ENCODE measurements around the gene FMN2. TPM values are rescaled to one million over a fixed set of nuclear protein-coding genes. Genes with fewer than 3 reads are reported as not detected.

Gene FMN2
- total RNA-seq, 1 donor: 11.2 TPM

DNA sequence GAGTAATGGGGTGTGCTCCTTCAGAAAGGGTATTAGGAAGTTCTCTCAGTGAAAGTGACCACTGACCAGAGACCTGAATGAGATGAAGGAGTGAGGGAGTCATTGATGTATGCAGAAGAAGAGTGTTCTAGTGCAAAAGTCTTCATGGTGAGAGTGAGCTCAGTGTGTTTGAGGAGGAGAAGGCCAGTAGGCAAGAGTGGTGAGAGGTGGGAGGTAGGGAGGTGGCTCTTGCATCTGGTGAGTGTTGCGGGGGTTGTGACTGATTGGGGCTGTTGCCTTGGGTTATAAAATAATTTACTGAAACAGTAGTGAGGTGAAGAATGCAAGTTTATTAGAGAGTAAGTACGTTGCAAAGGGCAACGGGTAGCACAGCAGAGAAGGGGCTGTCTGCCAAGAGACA lies 26.2 kb downstream of the FMN2 start:
- no peaks in the 10 kb centered on the region for H3K36me3 ChIP-seq (ENCODE audit: insufficient read depth, low read length)
- DNase-seq (ENCODE audit: insufficient read length, low spot score, missing footprints): no peak
- H3K79me2 ChIP-seq (ENCODE audit: insufficient read depth, low read length): peaks cover 81% of the 10 kb centered on the region

DNA sequence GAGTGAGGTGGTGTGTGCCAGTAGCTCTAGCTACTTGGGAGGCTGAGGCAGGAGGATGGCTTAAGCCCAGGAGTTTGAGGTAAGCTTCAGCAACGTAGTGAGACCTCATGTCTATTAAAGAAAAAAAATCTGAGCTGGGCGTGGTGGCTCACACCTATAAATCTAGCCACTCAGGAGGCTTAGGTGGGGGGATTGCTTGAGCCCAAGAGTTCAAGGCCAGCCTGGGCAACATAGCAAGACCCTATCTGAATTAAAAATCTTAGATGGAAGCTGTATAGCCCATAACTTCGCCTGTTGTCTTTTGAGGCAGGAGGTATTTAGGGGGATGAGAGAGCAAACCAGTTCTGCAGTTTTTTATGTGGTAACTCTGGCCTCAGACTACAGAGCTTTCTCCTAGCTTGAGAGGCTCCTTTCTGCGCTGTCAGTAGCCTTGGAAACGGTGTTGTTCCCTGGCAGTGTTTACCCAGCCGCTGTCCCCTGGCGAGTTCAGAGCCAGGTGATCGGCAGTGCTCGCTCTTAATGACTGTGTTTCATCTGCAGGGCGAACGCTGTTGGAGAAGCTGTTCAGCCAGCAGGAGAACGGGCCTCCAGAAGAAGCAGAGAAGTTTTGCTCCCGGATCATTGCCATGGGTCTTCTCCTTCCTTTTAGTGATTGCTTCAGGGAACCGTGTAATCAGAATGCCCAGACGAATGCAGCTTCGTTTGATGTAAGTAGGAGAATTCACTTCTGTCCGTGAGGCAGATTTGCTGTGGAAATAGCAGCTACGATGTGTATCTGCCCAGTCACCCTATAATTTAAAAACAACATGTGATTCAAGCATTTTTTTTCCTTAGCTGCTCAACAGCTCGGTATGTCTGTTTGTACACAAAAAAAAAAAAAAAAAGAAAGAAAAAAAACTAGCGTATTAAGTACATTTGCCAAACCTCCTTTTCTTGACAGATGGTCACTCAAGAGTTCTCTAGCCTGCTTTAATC lies 31.2 kb downstream of the FMN2 start:
- Histone ChIP-seq H3K27ac (ENCODE audit: low read depth, low read length) (peak overlapping the region; percentile 65), H4K20me1 (ENCODE audit: insufficient read depth, low read length) (peaks cover 10% of the 10 kb centered on the region), H3K79me2 (ENCODE audit: insufficient read depth, low read length) (peaks cover 72% of the 10 kb centered on the region), H3K4me3 (ENCODE audit: insufficient read depth, low read length) (peak overlapping the region; percentile 38), H3K4me2 (ENCODE audit: insufficient read depth, low read length) (peak overlapping the region; percentile 80), H3K36me3 (ENCODE audit: insufficient read depth, low read length) (peaks cover 12% of the 10 kb centered on the region), H3K27me3 (ENCODE audit: insufficient read depth, low read length) (no peaks in the 10 kb centered on the region), H2AFZ (ENCODE audit: low read length) (peak overlapping the region; percentile 82), H3K4me1 (ENCODE audit: insufficient read depth, low read length) (peaks cover 13% of the 10 kb centered on the region), H3K9me3 (ENCODE audit: low read depth, low read length) (no peaks in the 10 kb centered on the region)
- peak; percentile 74 for DNase-seq (ENCODE audit: insufficient read length, low spot score, missing footprints)
- TF ChIP-seq CTCF (IDR thresholded peaks at IDR 0.05; ENCODE audit: extremely low read depth, low read depth, low read length): no peak

More for the DNA sequence above, 26.2 kb downstream of the FMN2 start:
- Histone ChIP-seq H4K20me1 (ENCODE audit: insufficient read depth, low read length) (peaks cover 2% of the 10 kb centered on the region), H3K27me3 (ENCODE audit: insufficient read depth, low read length) (no peaks in the 10 kb centered on the region), H2AFZ (ENCODE audit: low read length) (no peak overlapping the region), H3K27ac (ENCODE audit: low read depth, low read length) (no peak overlapping the region), H3K4me2 (ENCODE audit: insufficient read depth, low read length) (no peak overlapping the region), H3K4me3 (ENCODE audit: insufficient read depth, low read length) (no peak overlapping the region), H3K9me3 (ENCODE audit: low read depth, low read length) (no peaks in the 10 kb centered on the region), H3K4me1 (ENCODE audit: insufficient read depth, low read length) (peaks cover 5% of the 10 kb centered on the region)
- no peak for TF ChIP-seq CTCF (IDR thresholded peaks at IDR 0.05; ENCODE audit: extremely low read depth, low read depth, low read length)

DNA sequence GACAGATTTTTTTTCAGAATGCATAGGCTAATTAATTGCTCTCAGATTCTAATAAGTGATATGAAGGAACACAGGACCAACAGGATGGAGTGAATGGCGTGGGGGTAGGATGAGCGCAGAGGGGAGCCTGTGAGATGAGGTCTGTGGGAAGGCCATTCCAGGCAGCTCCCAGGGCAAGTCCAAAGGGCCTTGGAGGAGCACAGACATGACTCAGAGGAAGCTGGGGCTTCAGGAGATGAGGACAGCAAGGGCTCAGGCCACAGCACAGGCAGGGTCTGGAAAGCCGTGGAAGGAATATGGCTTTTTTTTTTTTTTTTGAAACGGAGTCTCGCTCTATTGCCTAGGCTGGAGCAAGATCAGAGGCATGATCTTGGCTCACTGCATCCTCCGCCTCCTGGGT lies 35.1 kb downstream of the FMN2 start:
- no peak overlapping the region for H2AFZ ChIP-seq (ENCODE audit: low read length)
- no peak for DNase-seq (ENCODE audit: insufficient read length, low spot score, missing footprints)
- no peaks in the 10 kb centered on the region for H3K9me3 ChIP-seq (ENCODE audit: low read depth, low read length)
- H3K79me2 ChIP-seq (ENCODE audit: insufficient read depth, low read length): peaks cover 60% of the 10 kb centered on the region
- no peak for TF ChIP-seq CTCF (IDR thresholded peaks at IDR 0.05; ENCODE audit: extremely low read depth, low read depth, low read length)
- peaks cover 12% of the 10 kb centered on the region for H3K36me3 ChIP-seq (ENCODE audit: insufficient read depth, low read length)
- no peak overlapping the region for H3K4me2 ChIP-seq (ENCODE audit: insufficient read depth, low read length)
- H3K4me1 ChIP-seq (ENCODE audit: insufficient read depth, low read length): peaks cover 13% of the 10 kb centered on the region
- H3K27ac ChIP-seq (ENCODE audit: low read depth, low read length): no peak overlapping the region
- no peaks in the 10 kb centered on the region for H3K27me3 ChIP-seq (ENCODE audit: insufficient read depth, low read length)
- H4K20me1 ChIP-seq (ENCODE audit: insufficient read depth, low read length): peaks cover 11% of the 10 kb centered on the region
- no peak overlapping the region for H3K4me3 ChIP-seq (ENCODE audit: insufficient read depth, low read length)

- no peak for DNase-seq (ENCODE audit: insufficient read length, low spot score, missing footprints)
- H3K4me2 ChIP-seq (ENCODE audit: insufficient read depth, low read length): no peak overlapping the region
These were observed 36.7 kb downstream of the FMN2 start for GRCh38 chr1:240128366-240128765.

More at GRCh38 chr1:240128366-240128765, 36.7 kb downstream of the FMN2 start:
- no peak overlapping the region for H2AFZ ChIP-seq (ENCODE audit: low read length)
- peaks cover 12% of the 10 kb centered on the region for H3K36me3 ChIP-seq (ENCODE audit: insufficient read depth, low read length)
- no peak overlapping the region for H3K27ac ChIP-seq (ENCODE audit: low read depth, low read length)
- no peak for TF ChIP-seq CTCF (IDR thresholded peaks at IDR 0.05; ENCODE audit: extremely low read depth, low read depth, low read length)
- H4K20me1 ChIP-seq (ENCODE audit: insufficient read depth, low read length): peaks cover 16% of the 10 kb centered on the region
- H3K4me1 ChIP-seq (ENCODE audit: insufficient read depth, low read length): peaks cover 5% of the 10 kb centered on the region
- H3K9me3 ChIP-seq (ENCODE audit: low read depth, low read length): no peaks in the 10 kb centered on the region
- no peak overlapping the region for H3K4me3 ChIP-seq (ENCODE audit: insufficient read depth, low read length)
- peaks cover 65% of the 10 kb centered on the region for H3K79me2 ChIP-seq (ENCODE audit: insufficient read depth, low read length)
- no peaks in the 10 kb centered on the region for H3K27me3 ChIP-seq (ENCODE audit: insufficient read depth, low read length)
